ENCODE data around the gene CPT1B.
A peak's percentile ranks its signal among the peaks of the same experiment; 100 is the strongest.

The CPT1B gene

GRCh38 chr22:50531962-50532674 lies 46.1 kb downstream of the CPT1B start:
- TF ChIP-seq GATA1 (IDR thresholded peaks at IDR 0.05; ENCODE audit: low read depth, low read length), result no peak
- no peak for TF ChIP-seq POLR2A (IDR thresholded peaks at IDR 0.05; ENCODE audit: low read length)
- DNase-seq, result no peak

- TF ChIP-seq GATA1 (IDR thresholded peaks at IDR 0.05; ENCODE audit: low read depth, low read length) (no peak), POLR2A (IDR thresholded peaks at IDR 0.05; ENCODE audit: low read length) (no peak)
- peak; percentile 28 to 46 for DNase-seq
These were observed 46.7 kb downstream of the CPT1B start for GRCh38 chr22:50531546-50531961.

GRCh38 chr22:50530877-50531545 lies 47.2 kb downstream of the CPT1B start:
- no peak for TF ChIP-seq GATA1 (IDR thresholded peaks at IDR 0.05; ENCODE audit: low read depth, low read length)
- peak; percentile 36 for TF ChIP-seq POLR2A (IDR thresholded peaks at IDR 0.05; ENCODE audit: low read length)
- peak; percentile 71 to 77 for DNase-seq

- no peak for DNase-seq
- TF ChIP-seq POLR2A (IDR thresholded peaks at IDR 0.05; ENCODE audit: low read length) (no peak), GATA1 (IDR thresholded peaks at IDR 0.05; ENCODE audit: low read depth, low read length) (no peak)
These were observed 47.7 kb downstream of the CPT1B start for GRCh38 chr22:50530580-50530876.

GRCh38 chr22:50529897-50530579 lies 48.2 kb downstream of the CPT1B start, which contains the start of gene TYMP:
Gene TYMP (minus strand): TSS chr22:50530012. CDS start chr22:50529709, 303 bp downstream.
- no peak for TF ChIP-seq GATA1 (IDR thresholded peaks at IDR 0.05; ENCODE audit: low read depth, low read length)
- peak; percentile 39 for TF ChIP-seq POLR2A (IDR thresholded peaks at IDR 0.05; ENCODE audit: low read length)
- DNase-seq, result peak; percentile 67 to 72

GRCh38 chr22:50529416-50529896 lies 48.8 kb downstream of the CPT1B start:
- no peak for DNase-seq
- TF ChIP-seq POLR2A (IDR thresholded peaks at IDR 0.05; ENCODE audit: low read length) (no peak), GATA1 (IDR thresholded peaks at IDR 0.05; ENCODE audit: low read depth, low read length) (no peak)

- no peak for TF ChIP-seq POLR2A (IDR thresholded peaks at IDR 0.05; ENCODE audit: low read length)
- TF ChIP-seq GATA1 (IDR thresholded peaks at IDR 0.05; ENCODE audit: low read depth, low read length), result no peak
- no peak for DNase-seq
These were observed 49.4 kb downstream of the CPT1B start for GRCh38 chr22:50528682-50529415.

GRCh38 chr22:50527921-50528681 lies 50.1 kb downstream of the CPT1B start:
- no peak for TF ChIP-seq POLR2A (IDR thresholded peaks at IDR 0.05; ENCODE audit: low read length)
- no peak for TF ChIP-seq GATA1 (IDR thresholded peaks at IDR 0.05; ENCODE audit: low read depth, low read length)
- DNase-seq, result no peak

- no peak for TF ChIP-seq POLR2A (IDR thresholded peaks at IDR 0.05; ENCODE audit: low read length)
- TF ChIP-seq GATA1 (IDR thresholded peaks at IDR 0.05; ENCODE audit: low read depth, low read length), result no peak
- DNase-seq, result peak; percentile 59 to 73
These were observed 51.1 kb downstream of the CPT1B start for GRCh38 chr22:50526834-50527801.

- no peak for TF ChIP-seq GATA1 (IDR thresholded peaks at IDR 0.05; ENCODE audit: low read depth, low read length)
- DNase-seq, result peak; percentile 83 to 84
These were observed 52.0 kb downstream of the CPT1B start for GRCh38 chr22:50526108-50526833.

GRCh38 chr22:50525858-50526107 lies 52.4 kb downstream of the CPT1B start:
- TF ChIP-seq GATA1 (IDR thresholded peaks at IDR 0.05; ENCODE audit: low read depth, low read length) (no peak), POLR2A (IDR thresholded peaks at IDR 0.05; ENCODE audit: low read length) (no peak)
- no peak for DNase-seq
